ENCODE data around the gene HECTD3. TPM values are rescaled to one million over a fixed set of nuclear protein-coding genes. Genes with fewer than 3 reads are reported as not detected.

The HECTD3 gene
- total RNA-seq, 1 donor from 2014 or later, result 44.3 TPM

DNA sequence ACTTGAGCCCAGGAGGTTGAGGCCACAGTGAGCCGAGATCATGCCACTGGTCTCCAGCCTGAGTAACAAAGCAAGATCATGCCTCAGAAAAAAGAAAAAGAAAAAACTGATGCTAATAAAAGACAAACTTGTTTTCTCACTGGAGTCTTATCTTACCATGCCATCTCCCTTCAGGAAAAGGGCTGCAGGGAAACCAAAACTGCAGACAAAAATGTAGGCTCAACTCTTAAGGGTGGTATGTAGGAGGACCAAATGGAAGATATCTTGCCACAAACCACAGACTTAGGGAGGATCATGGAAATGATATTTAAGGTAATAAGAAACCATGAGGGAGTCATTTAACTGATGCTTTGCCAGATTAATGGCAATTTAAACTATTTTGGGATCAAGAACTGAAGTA, 33.8 kb upstream of the HECTD3 start:
- Histone ChIP-seq H3K36me3 (ENCODE audit: control insufficient read depth, insufficient read depth, low read length) (no peaks in the 10 kb centered on the region), H3K27me3 (ENCODE audit: control insufficient read depth, insufficient read depth, low read length) (no peaks in the 10 kb centered on the region), H3K4me3 (ENCODE audit: low read depth, low read length) (no peak overlapping the region)
- DNase-seq (ENCODE audit: low read depth), result no peak
- TF ChIP-seq CTCF (IDR thresholded peaks at IDR 0.05; ENCODE audit: insufficient read depth, low read length, poor library complexity, severe bottlenecking), result no peak

GRCh38 chr1:45043094-45043493, 32.0 kb upstream of the HECTD3 start:
- H3K4me3 ChIP-seq (ENCODE audit: low read depth, low read length), result no peak overlapping the region
- TF ChIP-seq CTCF (IDR thresholded peaks at IDR 0.05; ENCODE audit: insufficient read depth, low read length, poor library complexity, severe bottlenecking), result no peak
- no peak for DNase-seq (ENCODE audit: low read depth)

GRCh38 chr1:45040297-45040696, 29.2 kb upstream of the HECTD3 start:
- Histone ChIP-seq H3K4me3 (ENCODE audit: low read depth, low read length) (no peak overlapping the region), H3K27me3 (ENCODE audit: control insufficient read depth, insufficient read depth, low read length) (no peaks in the 10 kb centered on the region), H3K36me3 (ENCODE audit: control insufficient read depth, insufficient read depth, low read length) (no peaks in the 10 kb centered on the region)
- DNase-seq (ENCODE audit: low read depth), result no peak
- TF ChIP-seq CTCF (IDR thresholded peaks at IDR 0.05; ENCODE audit: insufficient read depth, low read length, poor library complexity, severe bottlenecking), result no peak

More at GRCh38 chr1:45043094-45043493, 32.0 kb upstream of the HECTD3 start:
- no peaks in the 10 kb centered on the region for H3K36me3 ChIP-seq (ENCODE audit: control insufficient read depth, insufficient read depth, low read length)
- no peaks in the 10 kb centered on the region for H3K27me3 ChIP-seq (ENCODE audit: control insufficient read depth, insufficient read depth, low read length)

GRCh38 chr1:45038661-45039364, 27.7 kb upstream of the HECTD3 start:
- no peak for TF ChIP-seq CTCF (IDR thresholded peaks at IDR 0.05; ENCODE audit: insufficient read depth, low read length, poor library complexity, severe bottlenecking)
- DNase-seq (ENCODE audit: low read depth), result no peak
- Histone ChIP-seq H3K4me3 (ENCODE audit: low read depth, low read length) (no peak overlapping the region), H3K27me3 (ENCODE audit: control insufficient read depth, insufficient read depth, low read length) (no peaks in the 10 kb centered on the region), H3K36me3 (ENCODE audit: control insufficient read depth, insufficient read depth, low read length) (no peaks in the 10 kb centered on the region)

DNA sequence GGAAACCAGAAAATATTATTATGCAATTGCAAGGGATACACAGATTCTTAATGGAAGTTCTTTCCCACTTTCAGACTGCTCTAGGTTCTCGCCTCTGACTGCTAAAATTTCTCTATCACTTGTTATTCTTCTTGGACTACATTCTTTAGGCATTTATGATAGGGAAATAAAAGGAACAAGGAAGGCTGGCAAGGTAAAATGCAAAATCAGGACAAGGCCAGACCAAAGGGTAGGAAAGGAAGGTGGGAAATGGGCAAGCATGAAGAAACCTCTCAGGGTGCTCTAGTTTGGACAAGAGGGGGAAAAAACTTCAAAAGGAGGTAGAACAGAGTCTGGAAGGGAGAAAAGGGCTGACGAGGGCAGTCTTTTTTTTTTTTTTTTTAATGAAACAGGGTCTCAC, 27.1 kb upstream of the HECTD3 start:
- no peak for TF ChIP-seq CTCF (IDR thresholded peaks at IDR 0.05; ENCODE audit: insufficient read depth, low read length, poor library complexity, severe bottlenecking)
- no peak for DNase-seq (ENCODE audit: low read depth)
- no peaks in the 10 kb centered on the region for H3K36me3 ChIP-seq (ENCODE audit: control insufficient read depth, insufficient read depth, low read length)
- H3K27me3 ChIP-seq (ENCODE audit: control insufficient read depth, insufficient read depth, low read length), result no peaks in the 10 kb centered on the region
- no peak overlapping the region for H3K4me3 ChIP-seq (ENCODE audit: low read depth, low read length)

DNA sequence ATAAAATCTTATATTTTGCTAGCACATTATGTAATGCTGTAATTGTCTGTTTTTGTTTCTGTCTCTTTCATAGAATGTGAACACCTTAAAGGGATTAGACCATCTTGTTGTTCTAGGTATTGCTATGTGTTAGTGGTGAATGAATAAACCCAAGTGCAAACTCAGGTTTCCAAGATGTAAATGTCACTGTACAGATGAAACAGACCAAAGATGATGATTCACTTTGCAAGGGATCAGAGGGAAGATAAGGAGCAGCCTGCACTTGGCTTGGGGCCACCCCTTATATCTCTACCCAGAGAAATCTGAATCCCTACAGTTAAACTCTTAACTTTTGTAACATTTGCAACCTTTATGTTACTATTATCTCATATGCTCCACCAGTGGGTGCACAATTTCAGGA, 26.3 kb upstream of the HECTD3 start:
- no peak for DNase-seq (ENCODE audit: low read depth)
- no peak overlapping the region for H3K4me3 ChIP-seq (ENCODE audit: low read depth, low read length)
- TF ChIP-seq CTCF (IDR thresholded peaks at IDR 0.05; ENCODE audit: insufficient read depth, low read length, poor library complexity, severe bottlenecking), result no peak
- H3K36me3 ChIP-seq (ENCODE audit: control insufficient read depth, insufficient read depth, low read length), result no peaks in the 10 kb centered on the region
- no peaks in the 10 kb centered on the region for H3K27me3 ChIP-seq (ENCODE audit: control insufficient read depth, insufficient read depth, low read length)
